Mesendoderm (in vitro differentiated cells): ENCODE measurements around the gene DHRS7C.

Source experiments
- DNase-seq: peaks from one replicate; pipeline ENCODE4 v3.0.0; 2013
- H2AK5ac ChIP-seq: 2 replicates; pipeline ENCODE4 v1.6.1; 2013; ENCODE audit warnings: low read length, inconsistent platforms
- H2BK120ac ChIP-seq: 2 replicates; pipeline ENCODE4 v1.6.1; 2013; ENCODE audit warnings: low read depth, mild to moderate bottlenecking, low read length, moderate library complexity, mixed read lengths
- H2BK15ac ChIP-seq: replicated peaks from 2 replicates; pipeline ENCODE4 v1.6.1; 2013; ENCODE audit warnings: low read depth, mild to moderate bottlenecking, moderate library complexity
- H2BK5ac ChIP-seq: 2 replicates; pipeline ENCODE4 v1.6.1; 2013; ENCODE audit warnings: low read length, inconsistent platforms
- H3K18ac ChIP-seq: 2 replicates; pipeline ENCODE4 v1.6.1; 2013; ENCODE audit warnings: mild to moderate bottlenecking, low read length, mixed read lengths
- H3K23ac ChIP-seq: one replicate; pipeline ENCODE4 v1.6.1; 2013; ENCODE audit warnings: low read length
- H3K27ac ChIP-seq: 2 replicates; pipeline ENCODE4 v1.5.1; 2013; ENCODE audit warnings: low read depth, mild to moderate bottlenecking, inconsistent platforms, low read length, moderate library complexity
- H3K27me3 ChIP-seq: 2 replicates; pipeline ENCODE4 v1.6.1; 2013; ENCODE audit warnings: low read length, control low read depth, mild to moderate bottlenecking, inconsistent platforms; ENCODE audit not compliant: insufficient read depth, poor library complexity
- H3K36me3 ChIP-seq: 2 replicates; pipeline ENCODE4 v1.6.1; 2013; ENCODE audit warnings: low read length, inconsistent platforms; ENCODE audit not compliant: control insufficient read depth, insufficient read depth
- H3K4ac ChIP-seq: one replicate; pipeline ENCODE4 v1.6.1; 2013; ENCODE audit warnings: low read depth, mild to moderate bottlenecking, low read length, moderate library complexity
- H3K4me1 ChIP-seq: 2 replicates; pipeline ENCODE4 v1.6.1; 2013; ENCODE audit warnings: low read depth, low read length, inconsistent platforms; ENCODE audit not compliant: control insufficient read depth
- H3K4me2 ChIP-seq: 2 replicates; pipeline ENCODE4 v1.6.1; 2013; ENCODE audit warnings: low read length
- H3K4me3 ChIP-seq: 2 replicates; pipeline ENCODE4 v1.5.1; 2013; ENCODE audit warnings: mild to moderate bottlenecking, low read length
- H3K56ac ChIP-seq: one replicate; pipeline ENCODE4 v1.6.1; 2013; ENCODE audit warnings: low read length
- H3K79me1 ChIP-seq: 2 replicates; pipeline ENCODE4 v1.6.1; 2013; ENCODE audit warnings: low read length, inconsistent platforms
- H3K79me2 ChIP-seq: 2 replicates; pipeline ENCODE4 v1.6.1; 2013; ENCODE audit warnings: mild to moderate bottlenecking, low read length; ENCODE audit not compliant: control insufficient read depth, insufficient read depth
- H3K9ac ChIP-seq: 2 replicates; pipeline ENCODE4 v1.6.1; 2013; ENCODE audit warnings: low read length, inconsistent platforms
- H4K5ac ChIP-seq: one replicate; pipeline ENCODE4 v1.6.1; 2013; ENCODE audit warnings: low read length
- H4K8ac ChIP-seq: one replicate; pipeline ENCODE4 v1.6.1; 2013; ENCODE audit warnings: low read depth, mild to moderate bottlenecking, control low read depth, low read length, moderate library complexity
- WGBS: extraction: QIAGEN DNeasy Blood & Tissue Kit; methylation state at CpG from one replicate; pipeline ENCODE4 v1.1.7; 2013; ENCODE audit warnings: low lambda C conversion rate, missing lambda C conversion rate; ENCODE audit not compliant: insufficient coverage; ENCODE audit errors: extremely low coverage; 5-methylcytosine and 5-hydroxymethylcytosine counted together

DHRS7C gene

DNA sequence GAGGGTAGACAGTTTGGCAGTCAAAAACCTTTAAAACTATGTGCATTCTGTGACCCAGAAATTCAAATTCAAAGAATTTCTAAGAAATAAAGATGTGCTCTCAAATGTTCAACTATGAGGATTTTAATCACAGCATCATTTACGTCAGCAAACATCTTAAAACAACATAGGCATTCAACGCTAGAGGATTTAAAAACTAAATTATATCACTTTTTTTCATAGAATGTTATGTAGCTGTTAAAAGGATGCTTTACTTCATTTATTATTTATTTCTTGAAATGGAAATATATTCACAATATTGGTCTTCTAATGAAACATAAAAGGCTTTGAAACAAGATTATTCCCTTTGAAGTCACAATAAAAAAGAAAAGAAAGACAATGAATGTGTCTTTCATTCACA is 38.0 kb upstream of the DHRS7C start:
- Histone ChIP-seq H3K79me1 (no peaks in the 10 kb centered on the region), H3K79me2 (no peaks in the 10 kb centered on the region), H2BK120ac (no peak overlapping the region), H3K4me2 (no peak overlapping the region), H3K27me3 (no peaks in the 10 kb centered on the region), H3K4me3 (no peak overlapping the region), H3K18ac (no peak overlapping the region), H4K8ac (no peak overlapping the region), H3K4me1 (no peaks in the 10 kb centered on the region), H3K4ac (no peak overlapping the region), H3K9ac (no peak overlapping the region), H3K36me3 (no peaks in the 10 kb centered on the region), H4K5ac (no peak overlapping the region), H3K23ac (no peak overlapping the region), H2BK5ac (no peak overlapping the region), H2AK5ac (no peak overlapping the region), H3K27ac (no peak overlapping the region), H3K56ac (no peak overlapping the region), H2BK15ac (no peak overlapping the region)
- no peak for DNase-seq
- WGBS = no CpG with 5 or more reads among the region's 2 CpGs

DNA sequence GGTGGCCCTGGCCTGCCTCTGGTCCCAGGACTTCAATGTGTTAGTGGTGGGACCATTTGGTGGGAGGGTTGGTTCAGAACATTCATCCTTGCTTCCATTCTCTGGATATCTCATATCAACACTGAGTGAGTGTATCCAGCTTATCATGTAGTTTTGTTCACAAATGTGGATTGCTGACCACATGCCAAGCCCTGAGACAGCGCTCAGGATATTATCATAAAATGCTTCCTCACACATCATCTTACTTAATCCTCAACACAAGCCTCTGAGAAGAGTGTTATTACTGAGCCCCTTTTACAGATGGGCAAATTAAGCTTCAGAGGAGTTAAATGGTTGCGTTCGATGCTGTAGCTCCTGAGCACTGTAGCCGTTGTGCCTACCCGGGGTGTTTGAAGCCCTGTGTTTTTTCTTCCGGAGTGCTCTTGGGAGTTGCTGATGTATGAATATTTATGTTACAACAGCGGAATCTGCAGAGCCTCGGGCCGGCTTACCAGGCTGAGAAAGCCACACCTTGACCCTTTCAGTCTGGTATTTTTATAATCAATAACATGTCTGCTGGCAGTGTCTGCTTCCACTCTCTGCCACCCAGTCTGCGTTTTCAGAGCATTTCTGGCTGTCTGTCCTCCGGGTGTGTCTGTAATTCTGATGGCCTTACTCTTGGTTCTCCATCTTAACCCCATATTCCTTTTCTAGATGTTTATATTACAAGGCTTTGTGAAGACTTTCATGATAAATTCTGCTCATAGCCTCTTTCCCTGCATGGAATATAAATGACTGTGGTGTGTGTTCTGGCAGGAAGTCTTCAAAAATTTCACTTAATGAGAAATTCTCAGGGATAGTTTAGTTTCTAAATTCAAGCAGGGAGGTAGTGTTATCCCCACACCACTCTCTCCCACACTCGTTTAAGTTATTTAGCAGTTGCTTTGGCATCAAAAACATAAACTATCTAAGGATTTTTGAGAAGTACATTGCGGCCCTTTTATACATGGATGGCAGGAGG is 37.2 kb upstream of the DHRS7C start:
- Histone ChIP-seq H3K27me3 (no peaks in the 10 kb centered on the region), H3K18ac (no peak overlapping the region), H3K56ac (no peak overlapping the region), H4K5ac (no peak overlapping the region), H3K27ac (no peak overlapping the region), H3K4me1 (no peaks in the 10 kb centered on the region), H3K23ac (no peak overlapping the region), H3K4me3 (no peak overlapping the region), H2AK5ac (no peak overlapping the region), H3K36me3 (no peaks in the 10 kb centered on the region), H4K8ac (no peak overlapping the region), H3K79me2 (no peaks in the 10 kb centered on the region), H2BK5ac (no peak overlapping the region), H2BK15ac (no peak overlapping the region), H2BK120ac (no peak overlapping the region), H3K4ac (no peak overlapping the region), H3K79me1 (no peaks in the 10 kb centered on the region), H3K9ac (no peak overlapping the region), H3K4me2 (no peak overlapping the region)
- no CpG with 5 or more reads among the region's 13 CpGs for WGBS
- no peak for DNase-seq

DNA sequence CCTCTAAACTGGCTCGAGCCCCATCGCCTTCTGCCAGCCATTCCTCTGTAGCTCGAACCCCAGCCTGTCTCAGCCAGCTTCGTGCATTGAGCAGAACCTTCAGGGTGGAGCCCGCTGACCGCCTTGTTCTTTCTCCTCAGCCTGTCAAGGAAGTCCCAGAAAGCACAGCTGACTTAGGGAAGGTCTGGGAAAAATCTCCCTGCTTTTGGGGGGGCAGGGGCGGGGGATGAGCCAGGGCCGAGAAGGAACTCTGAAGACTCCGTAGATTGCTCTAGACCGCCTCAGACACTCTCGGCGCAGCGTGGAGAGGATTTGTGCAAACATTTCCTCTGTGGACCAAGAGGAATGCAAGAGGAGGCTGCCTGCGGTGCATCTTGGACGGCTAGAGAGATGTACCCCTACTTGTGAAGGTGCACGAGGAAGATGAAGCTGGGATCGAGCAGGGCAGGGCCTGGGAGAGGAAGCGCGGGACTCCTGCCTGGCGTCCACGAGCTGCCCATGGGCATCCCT is 34.3 kb upstream of the DHRS7C start, which contains the start of gene GLP2R:
TSS of gene GLP2R (plus strand) at position 284 of the 510 bp plus-strand sequence. CDS start at position 424, 140 bp downstream.
- Histone ChIP-seq H3K79me1 (no peaks in the 10 kb centered on the region), H4K8ac (no peak within 1 kb of the TSS), H4K5ac (no peak within 1 kb of the TSS), H3K27me3 (no peaks in the 10 kb centered on the region), H3K23ac (no peak within 1 kb of the TSS), H3K4ac (no peak within 1 kb of the TSS), H3K4me2 (no peak within 1 kb of the TSS), H2AK5ac (no peak within 1 kb of the TSS), H3K36me3 (no peaks in the 10 kb centered on the region), H3K4me1 (no peaks in the 10 kb centered on the region), H2BK5ac (no peak within 1 kb of the TSS), H3K18ac (no peak within 1 kb of the TSS), H3K4me3 (no peak within 1 kb of the TSS), H3K9ac (no peak within 1 kb of the TSS), H3K79me2 (no peaks in the 10 kb centered on the region), H3K56ac (no peak within 1 kb of the TSS), H2BK15ac (no peak within 1 kb of the TSS), H3K27ac (no peak within 1 kb of the TSS), H2BK120ac (no peak within 1 kb of the TSS)
- no CpG with 5 or more reads among the region's 21 CpGs for WGBS
- no peak for DNase-seq

DNA sequence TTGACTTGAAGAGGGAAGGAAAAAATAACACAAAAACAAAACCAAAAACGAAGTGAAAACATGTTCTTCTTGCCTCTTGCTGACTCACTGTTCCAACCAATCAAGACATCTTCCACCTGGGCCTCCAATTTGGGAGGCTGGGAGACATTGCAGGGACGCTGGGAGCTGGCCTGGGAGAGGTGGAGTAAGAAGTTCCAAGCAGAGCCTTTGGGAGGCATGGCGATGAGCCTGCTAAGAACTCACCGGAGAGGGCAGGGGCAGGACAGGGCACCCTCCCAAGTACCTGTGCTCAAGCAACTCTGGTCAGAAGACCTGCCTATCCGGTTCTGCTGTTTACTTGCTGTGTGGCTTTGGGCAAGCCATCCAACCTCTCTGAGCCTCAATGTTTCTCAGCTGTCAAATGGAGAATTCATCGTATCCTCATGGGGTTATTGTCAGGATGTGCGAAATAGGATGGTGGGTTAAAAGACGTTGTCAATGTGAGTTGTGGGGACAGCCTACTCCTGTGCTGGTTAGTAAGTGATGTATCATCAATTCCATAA is 33.5 kb upstream of the DHRS7C start:
- Histone ChIP-seq H3K9ac (no peak overlapping the region), H2BK15ac (no peak overlapping the region), H3K36me3 (no peaks in the 10 kb centered on the region), H2AK5ac (no peak overlapping the region), H3K27ac (no peak overlapping the region), H3K79me1 (no peaks in the 10 kb centered on the region), H3K4ac (no peak overlapping the region), H3K18ac (no peak overlapping the region), H3K4me1 (no peaks in the 10 kb centered on the region), H3K4me2 (no peak overlapping the region), H2BK120ac (no peak overlapping the region), H3K79me2 (no peaks in the 10 kb centered on the region), H4K8ac (no peak overlapping the region), H3K23ac (no peak overlapping the region), H4K5ac (no peak overlapping the region), H2BK5ac (no peak overlapping the region), H3K27me3 (no peaks in the 10 kb centered on the region), H3K56ac (no peak overlapping the region), H3K4me3 (no peak overlapping the region)
- no CpG with 5 or more reads among the region's 8 CpGs for WGBS
- no peak for DNase-seq

DNA sequence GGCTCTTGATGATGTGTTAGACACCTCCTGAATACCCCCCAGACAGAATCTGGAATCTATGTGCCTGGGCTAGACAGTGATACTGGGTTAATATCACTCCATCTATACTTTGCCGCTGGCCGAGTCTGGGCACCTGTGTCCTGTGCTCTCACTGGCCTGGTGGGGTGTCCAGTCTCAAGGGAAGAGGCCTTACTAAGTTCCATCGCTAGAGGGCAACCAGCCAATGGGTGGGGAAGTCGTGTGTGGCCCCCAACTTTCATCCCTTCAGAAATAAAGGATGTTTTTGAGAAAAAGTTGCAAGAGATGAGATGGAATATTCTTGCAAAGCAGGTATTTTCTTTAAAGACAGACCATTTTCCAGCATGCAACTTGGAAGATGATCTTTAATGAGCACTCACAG is 32.7 kb upstream of the DHRS7C start:
- H2BK5ac ChIP-seq = no peak overlapping the region
- no peak overlapping the region for H3K56ac ChIP-seq
- no peak overlapping the region for H4K5ac ChIP-seq
- H3K4me1 ChIP-seq = no peaks in the 10 kb centered on the region
- no peak overlapping the region for H3K4ac ChIP-seq
- H3K27ac ChIP-seq = no peak overlapping the region
- H3K4me3 ChIP-seq = no peak overlapping the region
- no peak overlapping the region for H2BK120ac ChIP-seq
- no peak overlapping the region for H2AK5ac ChIP-seq
- no peak overlapping the region for H3K4me2 ChIP-seq
- no peak overlapping the region for H3K18ac ChIP-seq
- H3K79me2 ChIP-seq = no peaks in the 10 kb centered on the region
- H3K36me3 ChIP-seq = no peaks in the 10 kb centered on the region
- no peak overlapping the region for H3K23ac ChIP-seq
- DNase-seq = no peak
- H4K8ac ChIP-seq = no peak overlapping the region
- no CpG with 5 or more reads among the region's 4 CpGs for WGBS
- no peak overlapping the region for H3K9ac ChIP-seq
- H2BK15ac ChIP-seq = no peak overlapping the region
- no peaks in the 10 kb centered on the region for H3K27me3 ChIP-seq
- no peaks in the 10 kb centered on the region for H3K79me1 ChIP-seq
